GM19043 (cell line): ENCODE results near the gene OR1K1.

ENCODE experiments used
- ATAC-seq: cut with Tn5 transposase; IDR thresholded peaks from one replicate; pipeline ENCODE4 v1.9.1; 2021; ENCODE audit warnings: low read depth; ENCODE audit not compliant: unreplicated experiment

Gene OR1K1

GRCh38 chr9:122848256-122848943, 48.5 kb downstream of the OR1K1 start:
- ATAC-seq: no peak
